Measurements from ENCODE around the gene PPP1R14C.
"Not testable (repeated sequence)": the region's sequence is repeated elsewhere in the genome, so short reads cannot be mapped to it uniquely, and the experiment has no call there.

The PPP1R14C gene

DNA sequence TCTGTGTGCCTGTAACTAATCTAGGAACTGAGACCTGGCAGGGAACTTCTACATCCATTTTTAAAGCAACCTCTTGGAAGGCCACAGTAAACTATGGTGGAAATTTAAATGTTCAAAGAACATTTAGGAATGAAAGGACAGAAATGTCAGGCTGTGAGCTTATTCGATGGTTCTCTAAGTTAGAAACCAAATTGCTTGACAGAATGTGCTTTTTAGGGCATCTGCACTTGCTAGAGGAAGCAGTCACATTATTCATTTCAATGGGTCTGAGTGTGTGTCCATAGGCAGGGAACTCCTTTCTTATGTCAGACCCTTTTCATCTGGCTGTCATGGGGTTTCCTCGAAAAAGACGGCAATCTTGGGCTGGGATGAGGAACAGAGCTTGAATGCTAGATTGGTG is 84.4 kb downstream of the PPP1R14C start:
- DNase-seq: no peak

DNA sequence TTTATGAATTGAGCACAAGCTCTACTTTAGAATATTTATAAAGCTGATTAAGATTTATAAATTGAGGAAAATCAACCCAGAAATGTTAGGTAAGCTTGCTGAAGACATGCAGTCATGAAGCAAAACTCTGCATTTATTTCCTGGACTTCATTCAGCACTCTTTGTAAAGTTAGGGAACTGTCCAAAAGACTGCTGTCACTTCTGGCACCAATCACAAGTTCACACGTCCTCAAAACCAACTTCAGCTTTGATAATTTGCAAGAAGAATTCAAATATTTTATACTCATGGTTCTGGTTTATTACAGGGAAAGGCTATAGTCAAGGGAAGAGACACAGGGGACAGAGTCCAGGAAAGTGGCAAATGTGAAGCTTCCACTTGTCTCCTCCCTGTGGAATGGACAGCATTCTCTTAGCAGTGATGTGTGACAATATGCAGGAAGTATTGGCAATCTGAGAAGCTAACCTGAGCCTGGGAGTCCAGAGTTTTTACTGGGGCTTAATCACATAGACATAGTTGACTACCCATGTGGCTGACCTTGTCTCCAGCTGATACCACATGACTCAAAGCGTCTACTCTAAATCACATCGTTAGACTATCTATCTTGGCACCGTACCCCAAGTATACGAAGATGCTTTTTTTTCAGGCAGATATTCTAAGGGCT is 85.4 kb downstream of the PPP1R14C start:
- DNase-seq: no peak

DNA sequence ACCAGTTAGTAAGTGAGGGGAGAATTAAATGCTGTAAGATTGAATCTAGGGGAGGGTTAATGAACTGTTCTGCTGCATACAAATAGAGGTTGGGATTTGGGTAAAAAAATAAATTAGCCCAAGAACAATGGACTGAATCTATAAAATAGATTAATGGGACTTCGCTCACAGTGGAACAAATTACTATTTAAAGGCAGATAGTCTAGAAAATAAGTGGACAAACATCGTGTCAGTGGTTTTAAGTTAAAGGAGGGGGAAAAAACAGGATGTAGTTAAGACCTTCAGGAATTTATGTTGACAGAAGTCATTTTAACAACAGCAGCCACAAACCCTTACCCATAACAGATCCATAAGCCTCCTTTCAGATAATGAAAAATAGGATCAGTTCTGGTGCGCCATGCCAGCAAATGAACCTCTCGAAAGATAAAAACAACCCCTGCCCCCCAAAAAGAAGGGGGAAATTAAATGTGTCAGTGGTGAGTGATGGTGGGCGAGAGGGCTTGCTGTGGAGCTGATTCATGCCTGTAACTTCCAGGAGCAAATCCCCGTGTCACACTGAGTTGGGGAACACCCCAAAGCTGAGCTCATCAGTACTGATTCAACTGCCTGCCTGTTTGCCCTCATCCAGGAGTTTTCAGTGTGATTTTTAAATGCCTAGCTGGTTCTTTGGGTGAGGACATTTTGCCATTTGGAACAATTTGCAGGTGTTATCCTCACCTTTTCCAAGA is 86.8 kb downstream of the PPP1R14C start:
- peak; percentile 80 for DNase-seq

DNA sequence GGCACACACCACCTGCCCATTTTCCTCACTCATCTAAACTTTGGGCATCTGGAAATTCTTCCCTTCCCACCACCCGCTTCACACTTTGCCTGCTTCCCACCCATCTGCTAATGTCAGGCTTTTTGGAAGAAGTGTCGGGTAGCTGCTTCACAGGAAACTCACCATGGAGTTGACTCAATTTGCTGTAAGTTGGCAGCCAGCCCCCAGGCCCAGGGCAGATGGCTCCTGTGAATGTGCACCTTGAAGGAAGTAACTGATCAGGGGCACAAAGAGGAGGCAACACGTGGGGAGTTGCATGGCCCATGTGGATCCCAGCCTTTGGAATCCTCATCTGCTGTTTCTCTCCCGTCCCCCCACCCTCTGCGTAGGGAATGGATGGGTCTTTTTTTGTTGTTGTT is 87.3 kb downstream of the PPP1R14C start:
- DNase-seq: peak; percentile 40

DNA sequence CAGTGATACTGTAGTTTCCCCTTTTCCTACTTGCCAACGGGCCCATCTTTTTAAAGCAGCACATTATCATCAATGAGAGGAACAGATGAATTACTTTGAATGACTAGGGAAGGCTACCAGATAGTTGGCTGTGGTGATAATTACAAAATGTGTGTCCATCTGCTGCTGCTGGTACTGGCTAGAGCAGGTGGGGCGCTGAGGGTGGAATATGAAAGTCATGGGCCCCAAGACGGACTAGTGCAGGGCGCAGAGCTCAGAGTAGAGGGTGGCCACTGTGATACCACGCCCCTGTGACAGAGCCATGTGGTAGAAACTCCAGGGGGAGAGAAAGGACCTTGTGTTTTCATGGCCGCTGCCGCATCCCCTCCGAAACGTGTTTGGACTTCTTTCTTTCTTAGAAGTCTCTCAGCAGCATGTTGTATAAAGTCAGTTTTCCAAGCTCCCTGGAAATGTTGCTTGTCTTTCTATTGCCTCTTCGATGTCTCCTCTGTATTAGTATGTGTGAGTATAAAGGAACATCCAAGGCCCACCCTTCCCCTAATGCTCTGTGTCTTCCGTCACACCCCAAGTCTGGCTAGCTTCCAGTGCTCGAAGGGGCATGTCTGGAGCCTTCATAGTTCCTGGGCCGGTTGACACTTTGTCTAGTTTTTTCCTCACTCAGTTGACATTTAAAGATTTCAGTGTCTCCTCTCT is 88.1 kb downstream of the PPP1R14C start:
- no peak for DNase-seq

DNA sequence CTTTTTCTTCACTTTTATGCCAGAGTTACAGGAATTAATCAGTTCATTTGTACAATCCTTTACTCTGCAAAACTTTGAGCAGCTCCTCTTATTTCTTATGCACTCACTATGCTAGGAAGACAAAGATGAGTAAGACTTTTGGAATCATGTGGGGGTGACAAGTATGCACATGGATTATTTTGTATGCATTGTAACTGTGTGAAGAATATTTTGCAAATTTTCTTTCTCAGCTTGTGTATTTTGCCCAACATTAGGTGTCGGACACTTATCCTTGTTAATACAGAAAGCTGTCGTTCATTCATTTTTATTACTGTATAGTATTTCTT is 88.6 kb downstream of the PPP1R14C start:
- peak; percentile 84 for DNase-seq

DNA sequence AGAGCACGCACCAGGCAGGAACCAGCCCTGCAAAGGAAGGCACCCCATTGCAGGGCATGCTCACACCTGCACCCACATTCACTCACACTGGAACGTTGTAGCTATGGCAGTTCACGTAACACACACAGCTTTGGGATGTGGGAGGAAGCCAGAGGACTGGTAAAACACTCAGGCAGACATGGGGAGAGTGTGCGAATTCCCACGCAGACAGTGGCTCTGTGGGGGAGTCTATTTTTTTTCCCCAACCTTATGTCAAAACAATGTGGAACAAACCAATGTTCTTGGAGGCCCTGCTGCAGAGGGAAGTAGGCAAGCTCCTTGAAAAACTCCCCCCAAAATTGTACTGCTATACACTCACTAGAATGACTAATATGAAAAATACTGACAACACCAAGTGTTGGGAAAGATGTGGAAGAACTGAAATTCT is 91.0 kb downstream of the PPP1R14C start:
- no peak for DNase-seq

DNA sequence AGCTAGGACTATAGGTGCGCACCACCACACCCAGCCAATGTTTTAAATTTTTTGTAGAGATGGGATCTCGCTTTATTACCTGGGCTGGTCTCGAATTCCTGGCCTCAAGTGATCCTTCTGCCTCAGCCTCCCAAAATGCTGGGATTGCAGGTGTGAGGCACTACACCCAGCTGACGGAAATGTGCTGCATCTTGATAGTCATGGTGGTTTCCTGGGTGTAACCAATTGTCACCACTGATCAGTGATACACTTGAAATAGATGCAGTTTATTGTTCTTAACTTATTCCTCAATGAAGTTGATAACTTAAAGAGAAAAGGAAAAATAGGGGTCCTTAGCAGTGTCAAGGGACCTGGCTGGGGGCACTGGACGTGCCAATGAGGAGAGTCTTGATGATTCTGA is 92.4 kb downstream of the PPP1R14C start:
- DNase-seq: no peak

DNA sequence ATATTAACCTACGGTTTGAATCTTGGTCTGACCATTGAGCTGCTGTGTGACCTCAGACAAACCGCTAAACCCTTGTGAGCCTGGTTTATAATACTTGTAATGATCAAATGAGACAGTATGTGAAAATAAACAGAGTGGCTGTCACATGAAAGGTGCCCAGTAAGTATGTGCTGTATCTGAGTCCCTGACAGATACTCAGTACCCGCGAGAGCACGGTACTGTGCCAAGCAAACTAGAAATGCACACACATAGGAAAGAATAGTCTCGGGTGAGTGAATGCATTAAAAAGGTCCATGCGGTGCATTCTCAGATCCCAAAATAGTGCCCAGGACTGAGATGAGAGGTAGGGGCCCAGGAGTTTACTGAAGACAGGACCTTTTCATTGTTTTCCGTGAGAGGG is 93.3 kb downstream of the PPP1R14C start:
- no peak for DNase-seq

DNA sequence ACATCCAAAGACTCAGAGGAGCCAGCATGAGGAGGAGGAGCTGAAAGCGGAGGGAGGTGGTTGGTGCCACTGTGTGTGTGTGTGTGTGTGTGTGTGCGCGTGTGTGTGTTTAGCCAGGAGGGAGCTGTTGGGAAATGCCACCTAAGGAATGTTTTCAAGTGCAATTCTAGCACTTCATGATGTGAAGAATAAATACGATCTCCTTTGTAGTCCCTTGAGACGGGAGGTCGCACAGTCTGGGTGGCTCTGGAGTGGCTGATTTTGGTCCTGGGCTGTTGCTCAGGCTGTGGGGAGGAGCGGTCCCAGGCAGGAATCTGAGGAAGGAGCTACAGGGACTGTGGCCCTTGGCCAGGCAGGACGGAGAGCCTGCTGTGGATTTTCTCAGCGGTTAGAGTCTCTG is 93.7 kb downstream of the PPP1R14C start:
- no peak for DNase-seq

DNA sequence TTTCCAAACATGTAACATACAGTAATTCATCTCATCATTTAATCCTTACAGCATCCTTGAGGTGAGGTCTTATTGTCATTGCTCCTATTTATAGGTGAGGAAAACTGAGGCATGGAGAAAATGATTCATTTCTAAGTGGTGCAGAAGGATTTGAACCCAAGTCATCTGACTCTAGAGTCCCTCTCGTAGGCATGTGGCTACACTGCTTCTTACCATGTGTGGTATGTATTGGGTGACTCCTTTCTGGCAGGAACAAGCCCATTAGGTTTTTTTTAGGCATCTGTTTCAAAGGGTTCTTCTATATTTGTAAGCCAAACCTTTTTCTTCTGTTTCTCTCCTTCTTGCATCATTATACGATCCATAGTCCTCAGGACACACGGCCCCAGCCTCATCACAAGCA is 94.8 kb downstream of the PPP1R14C start:
- no peak for DNase-seq

DNA sequence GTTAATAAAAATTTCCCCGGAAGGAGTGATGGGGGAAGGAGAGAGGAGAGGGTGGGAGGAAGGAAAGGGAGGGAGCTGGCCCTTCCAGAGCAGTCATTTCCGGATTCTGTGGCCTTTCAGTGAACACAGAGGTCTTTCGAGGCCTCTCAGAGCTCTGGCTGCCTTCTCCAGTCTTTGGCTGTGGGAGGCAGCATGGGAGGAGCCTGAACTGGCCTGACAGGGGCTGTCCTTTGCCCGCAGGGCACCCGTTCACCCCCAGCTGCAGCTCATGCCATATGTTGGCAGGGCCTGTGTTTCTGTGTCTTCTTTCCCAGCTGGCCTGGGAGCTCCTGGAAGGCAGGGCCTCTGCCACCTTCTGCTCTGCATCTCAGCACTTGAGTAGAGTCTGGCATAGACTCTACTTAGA is 95.5 kb downstream of the PPP1R14C start:
- DNase-seq: no peak

DNA sequence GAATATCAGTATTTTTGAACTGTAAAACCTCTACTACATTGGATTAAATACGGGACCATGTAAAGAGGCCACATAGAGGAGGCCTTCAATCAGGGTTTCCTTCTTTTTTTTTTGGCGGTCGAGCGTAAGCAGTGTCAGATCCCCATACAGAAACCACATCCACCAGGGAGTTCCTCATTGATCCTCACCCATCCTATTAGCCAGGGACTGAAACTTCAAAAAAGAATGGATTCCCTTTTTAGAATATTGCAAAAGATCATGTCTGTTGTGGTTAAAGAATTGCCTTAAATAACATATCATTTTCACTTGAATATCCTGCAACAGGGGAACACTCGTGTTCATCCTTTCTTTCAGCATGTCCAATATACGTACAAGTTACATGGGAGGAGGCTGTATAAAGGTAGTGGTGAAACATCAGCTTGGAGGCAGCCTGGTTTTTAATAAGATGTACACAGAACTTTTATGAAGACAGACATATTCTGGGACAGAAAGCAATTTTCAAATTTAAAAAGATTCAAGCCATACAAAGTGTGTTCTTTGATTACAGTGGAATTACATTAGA is 96.1 kb downstream of the PPP1R14C start:
- no peak for DNase-seq

DNA sequence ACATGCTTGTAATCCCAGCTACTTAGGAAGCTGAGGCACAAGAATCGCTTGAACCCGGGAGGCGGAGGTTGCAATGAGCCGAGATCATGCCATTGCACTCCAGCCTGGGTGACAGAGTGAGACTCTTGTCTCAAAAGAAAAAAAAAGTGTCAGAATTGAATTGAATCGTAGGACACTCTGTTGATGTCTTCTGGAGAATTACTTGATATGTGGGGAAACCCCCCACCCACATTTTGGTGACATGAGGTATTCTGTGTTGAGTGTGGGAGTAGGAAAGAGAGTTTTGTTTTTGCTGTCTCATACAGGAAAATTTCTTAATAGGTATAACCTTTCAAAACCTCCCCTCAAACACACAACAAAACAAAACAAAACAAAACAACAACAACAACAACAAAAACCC is 98.9 kb downstream of the PPP1R14C start:
- not testable (repeated sequence) for DNase-seq

DNA sequence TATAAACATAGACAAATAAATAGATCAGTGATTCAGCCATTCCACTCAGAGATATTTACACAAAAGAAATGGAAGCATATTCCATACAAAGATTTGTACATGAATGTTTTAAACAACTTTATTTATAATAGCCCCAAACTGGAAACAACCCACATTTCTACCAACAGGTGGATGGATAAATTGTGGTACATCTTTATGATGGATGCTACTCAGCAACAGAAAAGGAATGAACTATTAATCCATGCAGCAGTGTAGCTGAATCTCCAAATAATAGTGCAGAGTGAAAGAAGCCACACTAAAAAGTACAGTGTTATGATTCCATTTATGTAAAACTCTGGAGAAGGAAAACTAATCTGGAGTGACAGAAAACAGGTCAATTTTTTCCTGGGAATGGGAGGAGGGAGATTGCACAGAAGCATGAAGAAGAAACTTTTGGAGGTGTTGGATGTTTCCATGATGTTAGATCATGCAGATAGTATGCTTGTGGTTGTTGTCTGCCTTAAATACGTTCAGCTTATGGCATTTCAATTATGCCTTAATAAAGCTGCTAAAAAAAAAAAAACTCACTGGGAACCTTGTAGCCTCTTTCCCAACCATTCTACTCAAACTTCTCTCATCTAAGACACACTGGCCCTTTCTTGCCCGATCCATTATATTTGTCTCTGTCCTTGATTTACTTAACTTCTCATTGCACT is 100.9 kb downstream of the PPP1R14C start:
- DNase-seq: peak; percentile 86

DNA sequence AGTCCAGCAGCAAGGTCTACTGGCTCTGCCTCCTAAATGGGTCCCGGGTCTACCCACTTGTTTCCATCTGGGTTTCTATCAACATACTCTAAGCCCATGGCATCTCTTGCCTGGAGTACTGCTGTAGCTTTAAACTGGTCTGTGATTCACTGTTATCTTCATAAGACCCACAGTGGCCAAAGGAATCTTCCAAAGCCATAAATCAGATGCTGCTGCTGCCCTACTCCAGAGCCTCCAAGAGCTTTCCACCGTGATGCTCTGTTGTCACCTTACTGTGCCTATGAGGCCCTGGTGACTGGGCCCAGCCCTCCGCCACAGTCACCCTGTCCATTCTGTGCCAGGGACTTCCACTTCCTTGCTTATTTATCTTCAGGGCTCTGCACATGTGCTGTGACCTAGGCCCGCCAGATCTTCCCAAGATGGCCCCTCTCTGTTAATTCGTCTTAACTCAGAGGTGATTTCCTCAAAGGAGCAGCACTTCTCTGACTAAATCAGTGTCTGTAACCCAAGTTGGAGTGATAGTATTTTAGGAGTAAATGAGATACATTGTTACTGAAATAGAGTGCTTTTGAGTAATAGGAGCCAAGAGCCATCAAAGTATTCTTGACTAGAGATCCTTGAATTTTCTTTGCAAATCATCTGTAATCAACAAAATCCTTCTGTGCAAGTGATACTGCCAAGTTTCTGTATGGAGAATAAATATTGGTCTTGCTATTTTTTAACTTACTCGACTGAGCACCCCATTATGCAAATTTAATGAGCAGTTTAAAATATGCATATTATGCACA is 102.5 kb downstream of the PPP1R14C start:
- peak; percentile 49 for DNase-seq

DNA sequence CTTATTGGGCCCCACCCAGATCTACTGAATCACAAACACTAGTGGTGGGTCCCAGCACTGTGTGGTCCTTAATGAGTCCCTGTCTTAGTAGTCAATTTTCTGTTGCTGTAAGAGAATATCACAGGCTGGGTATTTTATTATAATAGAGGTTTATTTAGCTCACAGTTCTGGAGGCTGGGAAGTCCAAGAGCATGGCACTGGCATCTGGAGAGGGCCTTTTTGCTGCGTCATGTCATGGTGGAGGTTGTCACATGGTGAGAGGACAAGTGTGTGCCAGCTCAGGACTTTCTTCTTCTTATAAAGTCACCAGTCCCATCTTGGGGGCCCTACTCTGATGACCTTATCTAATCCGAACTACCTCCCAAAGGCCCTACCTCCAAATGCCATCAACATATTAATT is 105.0 kb downstream of the PPP1R14C start:
- DNase-seq: no peak

DNA sequence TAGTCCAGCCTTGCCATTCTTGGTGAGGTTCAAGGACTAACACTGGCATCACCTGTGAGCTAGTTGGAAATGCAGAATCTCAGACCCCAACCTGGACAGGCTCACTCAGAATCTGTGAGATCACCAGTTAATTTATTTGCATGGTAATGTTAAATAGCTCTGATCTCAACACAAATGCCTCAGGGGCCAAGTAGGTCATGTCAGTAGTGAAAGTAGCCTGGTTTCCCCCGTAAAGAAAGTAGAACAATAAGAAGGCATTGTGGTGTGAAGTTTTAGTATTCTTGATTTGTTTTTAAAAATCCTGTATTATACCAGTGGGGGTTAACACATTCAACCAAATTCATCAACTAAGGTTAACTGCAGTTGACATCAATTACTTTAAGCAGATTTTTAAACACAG is 105.5 kb downstream of the PPP1R14C start:
- no peak for DNase-seq

DNA sequence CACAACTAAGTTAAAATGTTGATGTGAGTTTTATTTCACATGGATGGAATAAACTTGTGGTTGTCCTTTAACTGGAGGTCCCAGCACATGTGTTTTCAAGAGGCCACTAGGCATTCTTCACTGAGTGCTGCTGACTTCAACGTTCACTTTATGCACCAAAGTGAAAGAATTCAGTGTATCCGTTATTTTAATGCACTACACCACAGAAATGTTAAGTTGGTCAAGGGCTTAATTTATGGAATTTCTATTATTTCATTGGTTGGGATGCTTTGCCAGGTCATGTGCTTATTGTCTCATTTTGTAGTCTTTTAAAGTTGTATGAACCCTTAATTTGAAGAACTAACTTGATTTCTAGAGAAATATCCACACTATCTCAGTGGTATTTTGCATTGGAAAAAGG is 106.4 kb downstream of the PPP1R14C start:
- DNase-seq: peak; percentile 90

DNA sequence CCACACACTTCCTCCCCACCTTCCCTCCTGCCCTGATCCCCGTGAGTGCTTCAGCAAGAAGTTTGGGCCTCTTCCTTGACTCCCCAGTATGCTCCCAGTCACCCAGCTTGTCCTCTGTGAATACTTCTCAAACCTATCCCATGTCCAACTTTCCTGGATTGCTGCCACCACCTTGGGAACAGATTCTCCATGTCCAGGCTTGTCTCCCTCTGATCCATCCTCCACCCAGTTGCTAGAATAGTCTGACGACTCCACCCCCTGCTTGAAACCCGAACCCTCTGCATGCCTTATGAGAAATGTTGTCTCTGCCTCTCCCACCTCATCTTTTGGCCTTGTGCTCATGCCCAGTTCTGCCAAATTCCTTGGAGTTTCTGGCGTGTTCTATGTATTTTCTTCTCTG is 108.0 kb downstream of the PPP1R14C start:
- DNase-seq: peak; percentile 81

DNA sequence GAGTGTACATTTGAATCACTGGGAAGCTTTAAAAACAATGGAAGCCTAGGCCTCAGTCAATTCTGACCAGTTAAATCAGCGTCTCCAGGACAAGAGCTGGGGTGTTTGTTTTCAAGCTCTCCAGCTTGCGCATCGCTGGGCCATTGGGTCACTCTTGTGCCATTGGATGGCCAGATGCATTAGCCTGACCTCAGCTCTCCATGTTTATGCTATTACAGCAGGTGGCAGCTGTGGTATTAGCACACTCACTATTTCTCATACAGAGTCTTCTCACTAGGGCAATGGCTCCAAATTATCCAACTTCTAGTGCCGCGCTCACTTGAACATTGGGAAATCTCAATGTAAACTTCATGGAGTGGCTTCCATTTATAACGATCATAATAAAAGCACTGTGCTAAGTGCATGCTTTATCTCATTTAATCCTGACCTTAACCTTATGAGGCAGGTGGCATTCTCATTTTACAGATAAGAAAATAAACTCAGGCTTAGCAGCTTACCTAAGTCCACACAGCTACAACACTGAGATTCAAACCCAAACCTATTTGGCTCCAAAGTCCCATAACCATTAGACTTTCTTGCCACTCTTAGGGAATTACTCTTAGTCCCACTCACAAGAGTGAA is 108.8 kb downstream of the PPP1R14C start:
- DNase-seq: no peak
